Small intestine (tissue), 7 donors: ENCODE results near the gene AP3S2. TPM values are rescaled to one million over a fixed set of nuclear protein-coding genes. Genes with fewer than 3 reads are reported as not detected.
"Not testable (repeated sequence)": the region's sequence is repeated elsewhere in the genome, so short reads cannot be mapped to it uniquely, and the experiment has no call there.

Experiments
- DNase-seq, 2 donors: peaks; one replicate each; pipeline versions ENCODE4 v3.0.0 to v3.0.0-alpha.2; 2013
- FAIRE-seq: peaks from 2 replicates; lab custom pipeline; 2012; peaks lifted over from hg19 to GRCh38; lab: Jason Lieb, UNC
- H3K27ac ChIP-seq, 3 donors: one replicate each; pipeline ENCODE4 v1.5.1; 2013; ENCODE audit warnings: low read length in 2 of 3, mild to moderate bottlenecking in 2 of 3, control low read depth in 1 of 3, inconsistent platforms in 1 of 3, low read depth in 1 of 3, moderate library complexity in 1 of 3
- H3K27me3 ChIP-seq, 3 donors: one replicate each; pipeline ENCODE4 v1.6.1; 2013; ENCODE audit warnings: low read length in 3 of 3, inconsistent platforms in 1 of 3; ENCODE audit not compliant: control insufficient read depth in 3 of 3, insufficient read depth in 3 of 3
- H3K36me3 ChIP-seq, 3 donors: one replicate each; pipeline ENCODE4 v1.6.1; 2013; ENCODE audit warnings: low read length in 3 of 3, inconsistent platforms in 1 of 3, low read depth in 1 of 3, mild to moderate bottlenecking in 1 of 3, moderate library complexity in 1 of 3; ENCODE audit not compliant: control insufficient read depth in 3 of 3, insufficient read depth in 2 of 3
- H3K4me1 ChIP-seq, 3 donors: one replicate each; pipeline ENCODE4 v1.6.1; 2013; ENCODE audit warnings: low read length in 2 of 3, inconsistent platforms in 1 of 3, low read depth in 1 of 3, mild to moderate bottlenecking in 1 of 3, moderate library complexity in 1 of 3; ENCODE audit not compliant: control insufficient read depth in 3 of 3, insufficient read depth in 2 of 3
- H3K4me3 ChIP-seq, 3 donors: one replicate each; pipeline ENCODE4 v1.5.1; 2013; ENCODE audit warnings: low read length in 3 of 3, control low read depth in 1 of 3, inconsistent platforms in 1 of 3, low read depth in 1 of 3, mild to moderate bottlenecking in 1 of 3, moderate library complexity in 1 of 3
- H3K9me3 ChIP-seq, 2 donors: one replicate each; pipeline ENCODE4 v1.6.1; 2013; ENCODE audit warnings: low read depth in 1 of 2, low read length in 1 of 2; ENCODE audit not compliant: control insufficient read depth in 2 of 2, insufficient read depth in 1 of 2
- WGBS, 3 donors: extraction: QIAGEN DNeasy Blood & Tissue Kit; methylation state at CpG; one replicate each; pipeline ENCODE4 v1.1.7; 2013; 5-methylcytosine and 5-hydroxymethylcytosine counted together
- polyA plus RNA-seq, 4 donors: library from polyadenylated mRNA; stranded (reverse) in 3 of 4; unstranded in 1 of 4; fragments of 200-250 nt in 3 of 4; fragments of 120-200 nt in 1 of 4; gene quantifications; one replicate each; pipeline versions ENCODE4 v1.2.1 to v1.2.3, GENCODE V29; 2013
- donor health status: healthy with polysubstance abuse.
- donor health status: control.
- donor health status: control.
- donor health status: Bipolar disorder and iron deficiency.
- donor health status: healthy.

Gene AP3S2
- polyA plus RNA-seq, 4 donors: 22.7 to 33.3 (median 27.6) TPM

DNA sequence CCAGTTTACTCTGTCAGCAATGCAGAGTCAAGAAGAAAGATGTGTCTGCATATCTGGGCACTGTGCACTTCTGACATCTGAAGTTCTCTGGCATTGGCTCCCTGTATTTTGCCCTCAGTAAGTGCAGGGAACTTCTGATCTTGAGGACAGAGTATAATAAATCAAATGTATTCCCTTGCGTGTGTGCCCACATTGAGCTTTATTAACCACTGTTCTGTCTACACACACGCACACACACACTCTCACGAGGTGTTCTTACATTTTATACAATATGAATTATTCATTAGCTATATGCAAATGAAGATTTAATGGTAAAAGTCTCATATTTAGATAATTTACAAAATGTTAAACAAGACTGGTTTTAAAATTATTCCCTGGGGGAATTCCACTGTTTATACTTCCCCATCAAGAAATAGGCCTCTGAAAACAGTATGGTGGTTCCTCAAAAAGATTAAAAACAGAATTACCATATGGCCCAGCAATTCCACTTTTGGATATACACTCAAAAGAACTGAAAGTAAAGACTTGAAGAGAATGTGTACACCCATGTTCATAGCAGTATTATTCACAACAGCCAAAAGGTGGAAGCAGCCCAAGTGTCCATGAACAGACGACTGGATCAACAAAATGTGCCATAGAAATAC, 54.5 kb downstream of the AP3S2 start:
- no peaks in the 10 kb centered on the region for H3K27me3 ChIP-seq
- H3K27ac ChIP-seq: no peak overlapping the region
- DNase-seq (no peak), FAIRE-seq (no peak)
- H3K4me3 ChIP-seq: no peak overlapping the region
- H3K9me3 ChIP-seq: no peaks in the 10 kb centered on the region
- H3K4me1 ChIP-seq: peaks cover 0 to 9% (median 0%) of the 10 kb centered on the region in 3 donors
- WGBS, 3 donors: 69 to 84% (median 79%) methylated on average over 4 of the region's 4 CpGs
- peaks cover 4 to 50% (median 16%) of the 10 kb centered on the region in 3 donors for H3K36me3 ChIP-seq

DNA sequence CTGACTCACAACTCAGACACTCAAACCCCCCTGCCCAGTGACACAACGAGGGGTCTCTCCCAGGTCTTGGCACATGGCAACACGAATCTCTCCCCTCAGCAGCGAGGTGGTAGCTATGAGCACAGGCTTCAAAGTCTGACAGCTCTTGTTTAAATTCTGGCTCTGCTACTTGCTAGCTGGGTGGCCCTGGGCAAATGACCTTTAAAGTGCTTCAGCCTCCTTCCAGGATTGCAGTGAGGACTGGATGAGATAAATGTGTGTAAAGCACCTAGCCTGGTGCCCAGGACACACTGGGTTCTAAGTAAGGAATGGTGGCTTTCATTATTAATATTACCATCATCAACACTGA, 56.0 kb downstream of the AP3S2 start:
- no peak overlapping the region for H3K4me3 ChIP-seq
- WGBS, 3 donors: 74 to 79% (median 77%) methylated on average over 3 of the region's 3 CpGs
- H3K4me1 ChIP-seq: peaks cover 0 to 2% (median 0%) of the 10 kb centered on the region in 3 donors
- DNase-seq (no peak), FAIRE-seq (no peak)
- no peaks in the 10 kb centered on the region for H3K9me3 ChIP-seq
- no peaks in the 10 kb centered on the region for H3K27me3 ChIP-seq
- H3K36me3 ChIP-seq: peaks cover 8 to 55% (median 21%) of the 10 kb centered on the region in 3 donors
- H3K27ac ChIP-seq: no peak overlapping the region

GRCh38 chr15:89837134-89837829, 56.5 kb downstream of the AP3S2 start:
- no peaks in the 10 kb centered on the region for H3K27me3 ChIP-seq
- H3K9me3 ChIP-seq: no peaks in the 10 kb centered on the region
- no peak for DNase-seq
- 57 to 63% (median 63%) methylated on average over 6 of the region's 6 CpGs for WGBS, 3 donors
- H3K27ac ChIP-seq: no peak overlapping the region
- H3K36me3 ChIP-seq: peaks cover 9 to 53% (median 21%) of the 10 kb centered on the region in 3 donors
- no peak for FAIRE-seq
- H3K4me1 ChIP-seq: peaks cover 0 to 2% (median 0%) of the 10 kb centered on the region in 3 donors
- H3K4me3 ChIP-seq: no peak overlapping the region

GRCh38 chr15:89836267-89837133, 57.3 kb downstream of the AP3S2 start:
- H3K4me1 ChIP-seq: peaks cover 0 to 2% (median 0%) of the 10 kb centered on the region in 3 donors
- WGBS, 3 donors: 61 to 80% (median 75%) methylated on average over 11 of the region's 11 CpGs
- no peaks in the 10 kb centered on the region for H3K9me3 ChIP-seq
- H3K27ac ChIP-seq: no peak overlapping the region
- FAIRE-seq (no peak), DNase-seq (no peak)
- H3K4me3 ChIP-seq: no peak overlapping the region
- peaks cover 9 to 61% (median 21%) of the 10 kb centered on the region in 3 donors for H3K36me3 ChIP-seq
- H3K27me3 ChIP-seq: no peaks in the 10 kb centered on the region

- Histone ChIP-seq H3K36me3 (peaks cover 9 to 66% (median 21%) of the 10 kb centered on the region in 3 donors), H3K27ac (no peak overlapping the region), H3K27me3 (no peaks in the 10 kb centered on the region), H3K4me1 (peaks cover 0 to 2% (median 0%) of the 10 kb centered on the region in 3 donors), H3K4me3 (no peak overlapping the region), H3K9me3 (no peaks in the 10 kb centered on the region)
- WGBS, 3 donors: 91 to 92% (median 92%) methylated on average over 5 of the region's 5 CpGs
- FAIRE-seq: no peak
- no peak for DNase-seq
These were observed 58.6 kb downstream of the AP3S2 start for GRCh38 chr15:89835176-89835564.

- H3K27ac ChIP-seq, H3K27me3 ChIP-seq, H3K4me1 ChIP-seq, FAIRE-seq, H3K9me3 ChIP-seq, H3K4me3 ChIP-seq, DNase-seq: not testable (repeated sequence)
- peaks cover 9 to 67% (median 21%) of the 10 kb centered on the region in 3 donors for H3K36me3 ChIP-seq
- 89 to 94% (median 91%) methylated on average over 9 of the region's 9 CpGs for WGBS, 3 donors
These were observed 59.2 kb downstream of the AP3S2 start for GRCh38 chr15:89834465-89835175.

GRCh38 chr15:89833966-89834365, 59.8 kb downstream of the AP3S2 start:
- Histone ChIP-seq H3K36me3 (peaks cover 9 to 66% (median 21%) of the 10 kb centered on the region in 3 donors), H3K27me3 (no peaks in the 10 kb centered on the region), H3K9me3 (no peaks in the 10 kb centered on the region), H3K27ac (no peak overlapping the region), H3K4me3 (no peak overlapping the region), H3K4me1 (peaks cover 0 to 8% (median 0%) of the 10 kb centered on the region in 3 donors)
- FAIRE-seq: no peak
- WGBS, 3 donors: 96 to 98% (median 97%) methylated on average over 7 of the region's 7 CpGs
- no peak for DNase-seq

DNA sequence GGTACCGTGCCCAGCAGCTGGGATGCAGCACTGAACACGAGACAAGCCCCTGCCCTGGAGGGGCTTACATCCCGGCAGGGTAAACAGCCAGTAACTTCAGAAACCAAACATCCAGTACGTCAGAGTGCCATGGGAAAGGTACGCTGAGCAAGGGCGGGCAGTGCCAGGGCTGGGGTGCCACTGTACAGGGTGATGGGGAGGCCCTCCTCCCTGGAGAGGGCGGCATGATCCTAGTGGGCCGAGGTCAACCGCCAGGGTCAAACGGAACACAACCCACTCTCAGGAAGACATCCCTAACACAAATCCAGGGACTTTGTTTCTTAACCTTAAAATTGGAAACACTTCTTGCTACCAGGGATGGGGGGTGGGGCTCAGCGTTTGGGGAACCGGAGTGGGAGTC, 63.2 kb downstream of the AP3S2 start:
- Histone ChIP-seq H3K4me3 (no peak overlapping the region), H3K27ac (no peak overlapping the region), H3K9me3 (no peaks in the 10 kb centered on the region), H3K27me3 (no peaks in the 10 kb centered on the region), H3K36me3 (peaks cover 6 to 40% (median 11%) of the 10 kb centered on the region in 3 donors), H3K4me1 (peaks cover 0 to 20% (median 2%) of the 10 kb centered on the region in 3 donors)
- FAIRE-seq: no peak
- DNase-seq: no peak
- 93 to 97% (median 96%) methylated on average over 12 of the region's 12 CpGs for WGBS, 3 donors
